K562 (cell line): Measurements from ENCODE around the gene KRTAP13-4. TPM values are rescaled to one million over a fixed set of nuclear protein-coding genes. Genes with fewer than 3 reads are reported as not detected.

Experiments used
- CREB3L1 ChIP-seq: fragments of 450-650 bp; IDR thresholded peaks from 2 replicates; pipeline ENCODE4 v1.6.1; 2014; ENCODE audit warnings: low read depth, mild to moderate bottlenecking, moderate library complexity, borderline replicate concordance
- HOMEZ ChIP-seq: fragments of 250-450 bp; sonication (Bioruptor Pico); IDR thresholded peaks from 2 replicates; pipeline ENCODE4 v1.4.0; 2020; ENCODE audit warnings: mild to moderate bottlenecking, moderate library complexity
- IFI16 ChIP-seq: fragments of 250-450 bp; sonication (Bioruptor Pico); IDR thresholded peaks from 2 replicates; pipeline ENCODE4 v2.1.2; 2022; ENCODE audit warnings: mild to moderate bottlenecking, inconsistent platforms
- JUNB ChIP-seq: fragments of 450-650 bp; formaldehyde crosslinking; conservative IDR thresholded peaks from 2 replicates; pipeline ENCODE4 v1.4.0; 2020; ENCODE audit warnings: mild to moderate bottlenecking
- ZBTB40 ChIP-seq, 2 experiments: fragments of 450-650 bp in 1 of 2; sonication (generic) in 1 of 2; formaldehyde crosslinking in 1 of 2; IDR thresholded peaks; 2 replicates each; pipeline versions ENCODE4 v1.7.1 to v1.9.0; 2016 to 2022; ENCODE audit warnings: inconsistent platforms in 1 of 2, mild to moderate bottlenecking in 1 of 2, missing genetic modification reagents in 1 of 2
- ZFPM2 ChIP-seq: fragments of 250-450 bp; sonication (Bioruptor Pico); IDR thresholded peaks from 2 replicates; pipeline ENCODE4 v1.5.1; 2022; ENCODE audit warnings: mild to moderate bottlenecking
- ZNF695 ChIP-seq: fragments of 450-650 bp; formaldehyde crosslinking; IDR thresholded peaks from 2 replicates; pipeline ENCODE4 v1.4.0; 2020; ENCODE audit warnings: mild to moderate bottlenecking, moderate library complexity
- polyA plus RNA-seq, 8 experiments: library from polyadenylated mRNA; depleted of rRNA in 4 of 8; stranded (reverse) in 5 of 8; unstranded in 3 of 8; fragments of >200 nt; fragmentation: Nextera tagmentation in 2 of 8; fragmentation: Illumina TruSeq in 1 of 8; extraction: Ambion mirVana in 2 of 8; extraction: Trizol in 1 of 8; gene quantifications; 2 replicates each; pipeline versions ENCODE4 v1.2.1 to v1.2.3, GENCODE V29; 2011 to 2014; ENCODE audit warnings: inconsistent platforms in 1 of 8, missing spikeins in 1 of 8
- total RNA-seq, 7 experiments: library from RNA; depleted of rRNA in 6 of 7; stranded (reverse); fragments of >200 nt in 6 of 7; fragmentation: Illumina TruSeq in 2 of 7; extraction: Trizol in 2 of 7; gene quantifications; 2 replicates each; pipeline versions ENCODE4 v1.2.1 to v1.2.3, GENCODE V29; 2011 to 2021; ENCODE audit warnings: low replicate concordance in 1 of 7
- TF ChIP-seq, protein P1 (sequence below), 2 experiments: fragments of 450-650 bp; conservative IDR thresholded peaks; 2 replicates each; pipeline ENCODE4 v1.6.1; 2017; ENCODE audit warnings: mild to moderate bottlenecking in 2 of 2, moderate library complexity in 2 of 2
- TF ChIP-seq, protein P2 (sequence below): sonication (generic); formaldehyde crosslinking; IDR thresholded peaks from 2 replicates; pipeline ENCODE4 v1.8.0; 2022; ENCODE audit warnings: mild to moderate bottlenecking, missing genetic modification reagents

Gene KRTAP13-4
- total and polyA plus RNA-seq, 9 of the 15 experiments (the other 6 are each of a cell fraction or from before 2014, with no cell fraction given): not detected

DNA sequence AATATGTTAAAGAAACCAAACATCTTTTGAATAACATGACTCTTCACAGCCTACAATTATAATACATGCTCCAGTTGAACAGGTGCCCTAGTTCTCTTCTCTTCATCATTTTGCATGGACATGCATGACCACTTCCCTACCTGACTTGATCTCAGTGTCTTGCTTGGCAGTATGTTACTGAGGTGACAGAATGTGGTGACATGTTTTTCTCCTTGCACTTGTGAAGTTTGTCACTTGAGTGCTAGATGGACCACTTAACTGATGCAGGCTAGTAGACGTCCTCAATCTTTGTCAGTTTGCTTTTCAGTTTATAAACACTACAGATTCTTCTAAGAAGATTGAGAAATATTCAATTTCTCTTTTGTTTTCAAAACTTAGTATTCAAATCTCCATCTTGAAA, 47.8 kb upstream of the KRTAP13-4 start (continued):
- TF ChIP-seq IFI16 (no peak), HOMEZ (no peak), ZFPM2 (CRISPR knock-in tag) (no peak), JUNB (CRISPR knock-in tag) (no peak), ZBTB40 (IDR thresholded peaks at IDR 0.05) (no peak), ZBTB40 (CRISPR knock-in tag; IDR thresholded peaks at IDR 0.05) (no peak), ZNF695 (CRISPR knock-in tag) (no peak), CREB3L1 (no peak)
- TF ChIP-seq, protein P1, sequence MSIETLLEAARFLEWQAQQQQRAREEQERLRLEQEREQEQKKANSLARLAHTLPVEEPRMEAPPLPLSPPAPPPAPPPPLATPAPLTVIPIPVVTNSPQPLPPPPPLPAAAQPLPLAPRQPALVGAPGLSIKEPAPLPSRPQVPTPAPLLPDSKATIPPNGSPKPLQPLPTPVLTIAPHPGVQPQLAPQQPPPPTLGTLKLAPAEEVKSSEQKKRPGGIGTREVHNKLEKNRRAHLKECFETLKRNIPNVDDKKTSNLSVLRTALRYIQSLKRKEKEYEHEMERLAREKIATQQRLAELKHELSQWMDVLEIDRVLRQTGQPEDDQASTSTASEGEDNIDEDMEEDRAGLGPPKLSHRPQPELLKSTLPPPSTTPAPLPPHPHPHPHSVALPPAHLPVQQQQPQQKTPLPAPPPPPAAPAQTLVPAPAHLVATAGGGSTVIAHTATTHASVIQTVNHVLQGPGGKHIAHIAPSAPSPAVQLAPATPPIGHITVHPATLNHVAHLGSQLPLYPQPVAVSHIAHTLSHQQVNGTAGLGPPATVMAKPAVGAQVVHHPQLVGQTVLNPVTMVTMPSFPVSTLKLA (conservative IDR thresholded peaks at IDR 0.05): no peak
- TF ChIP-seq, protein P2, sequence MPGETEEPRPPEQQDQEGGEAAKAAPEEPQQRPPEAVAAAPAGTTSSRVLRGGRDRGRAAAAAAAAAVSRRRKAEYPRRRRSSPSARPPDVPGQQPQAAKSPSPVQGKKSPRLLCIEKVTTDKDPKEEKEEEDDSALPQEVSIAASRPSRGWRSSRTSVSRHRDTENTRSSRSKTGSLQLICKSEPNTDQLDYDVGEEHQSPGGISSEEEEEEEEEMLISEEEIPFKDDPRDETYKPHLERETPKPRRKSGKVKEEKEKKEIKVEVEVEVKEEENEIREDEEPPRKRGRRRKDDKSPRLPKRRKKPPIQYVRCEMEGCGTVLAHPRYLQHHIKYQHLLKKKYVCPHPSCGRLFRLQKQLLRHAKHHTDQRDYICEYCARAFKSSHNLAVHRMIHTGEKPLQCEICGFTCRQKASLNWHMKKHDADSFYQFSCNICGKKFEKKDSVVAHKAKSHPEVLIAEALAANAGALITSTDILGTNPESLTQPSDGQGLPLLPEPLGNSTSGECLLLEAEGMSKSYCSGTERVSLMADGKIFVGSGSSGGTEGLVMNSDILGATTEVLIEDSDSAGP (CRISPR knock-in tag): no peak
